SHP77 treated with DMSO at 0.1 percent for 48 hours (cell line): ENCODE measurements around the gene GSTM1.
A peak's percentile ranks its signal among the peaks of the same experiment; 100 is the strongest.

Experiments
- DNase-seq: peaks from one replicate; lab custom pipeline; 2025; lab: John Stamatoyannopoulos, UW

The GSTM1 gene

DNA sequence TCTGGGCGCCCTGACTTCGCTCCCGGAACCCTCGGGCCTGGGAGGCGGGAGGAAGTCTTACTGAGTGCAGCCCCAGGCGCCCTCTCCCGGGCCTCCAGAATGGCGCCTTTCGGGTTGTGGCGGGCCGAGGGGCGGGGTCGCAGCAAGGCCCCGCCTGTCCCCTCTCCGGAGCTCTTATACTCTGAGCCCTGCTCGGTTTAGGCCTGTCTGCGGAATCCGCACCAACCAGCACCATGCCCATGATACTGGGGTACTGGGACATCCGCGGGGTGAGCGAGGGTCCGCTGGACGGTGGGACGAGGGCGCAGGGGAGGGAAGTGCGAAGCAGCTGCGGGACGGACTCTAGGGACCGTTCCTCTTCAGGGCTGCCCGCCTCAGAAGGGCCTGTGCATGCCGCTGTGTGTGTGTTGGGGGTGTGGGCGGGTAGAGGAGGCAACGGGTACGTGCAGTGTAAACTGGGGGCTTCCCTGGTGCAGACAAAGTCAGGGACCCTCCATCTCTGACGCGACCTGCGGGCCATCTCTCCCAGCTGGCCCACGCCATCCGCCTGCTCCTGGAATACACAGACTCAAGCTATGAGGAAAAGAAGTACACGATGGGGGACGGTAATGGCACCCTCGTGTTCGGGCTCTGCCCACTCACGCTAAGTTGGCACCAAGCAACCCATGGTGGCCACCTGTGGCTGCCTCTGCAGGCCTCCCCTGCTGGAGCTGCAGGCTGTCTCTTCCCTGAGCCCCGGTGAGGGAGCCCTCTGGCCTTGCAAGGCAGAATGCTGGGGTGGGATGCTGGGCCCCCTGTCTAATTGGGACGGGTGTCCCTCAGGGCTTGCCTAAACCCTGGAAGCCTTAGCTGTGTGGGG is at the start of gene GSTM1:
Gene GSTM1 (plus strand): TSS at position 177 of the 859 bp plus-strand sequence. CDS start 57 bp downstream, at position 234.
- DNase-seq = no peak

- no peak for DNase-seq
Measured at GRCh38 chr1:109639063-109639840, 48.4 kb upstream of the GSTM1 start.

- no peak for DNase-seq
Measured at GRCh38 chr1:109639841-109640184, 47.8 kb upstream of the GSTM1 start.

DNA sequence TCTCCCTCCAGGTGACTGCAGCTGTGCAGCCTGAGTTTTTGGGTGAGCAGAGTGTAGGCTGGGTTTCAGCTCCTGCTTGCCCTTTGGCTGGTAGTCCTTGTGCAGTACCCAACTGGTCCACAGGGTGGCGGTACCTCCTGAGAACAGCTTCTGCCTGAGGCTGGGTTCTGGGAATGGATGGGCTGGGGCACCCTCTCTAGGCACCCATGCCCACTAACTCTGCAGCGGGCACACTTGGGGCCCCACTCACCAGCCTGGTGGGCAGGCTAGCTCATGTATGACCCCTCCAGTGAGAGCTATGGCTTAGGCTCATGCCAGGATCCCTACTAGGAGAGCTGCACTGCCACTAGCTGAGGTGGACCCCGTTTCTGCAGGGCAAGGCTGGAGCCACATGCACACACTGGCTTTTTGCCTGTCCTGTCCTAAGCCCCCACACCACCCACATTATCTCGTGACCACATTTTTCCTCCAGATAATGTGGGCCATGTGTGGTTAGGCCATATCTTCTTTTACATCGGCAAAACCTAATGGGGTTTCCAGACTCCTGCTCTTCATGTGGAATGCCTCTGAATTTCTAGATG is 47.2 kb upstream of the GSTM1 start:
- DNase-seq = peak; percentile 20

- no peak for DNase-seq
Measured at GRCh38 chr1:109641078-109641740, 46.4 kb upstream of the GSTM1 start.

DNA sequence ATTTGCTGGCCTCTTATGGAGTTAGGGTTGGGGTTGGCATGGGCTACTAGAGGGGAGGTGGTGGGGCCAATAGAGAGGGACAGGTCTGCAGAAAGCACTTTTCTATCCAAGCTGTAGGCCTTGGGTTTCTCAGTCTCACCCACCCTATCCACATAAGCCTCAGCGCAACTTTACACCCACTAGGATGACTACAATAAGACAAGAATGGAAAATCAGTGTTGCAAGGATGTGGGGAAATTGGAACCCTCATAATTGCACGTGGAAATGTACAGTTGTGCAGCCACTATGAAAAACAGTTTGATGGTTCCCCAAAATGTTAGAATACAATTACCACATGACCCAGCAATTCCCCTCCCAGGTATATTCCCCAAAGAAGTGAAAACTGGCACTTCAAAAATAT is 45.8 kb upstream of the GSTM1 start:
- DNase-seq = no peak

- no peak for DNase-seq
Measured at GRCh38 chr1:109642626-109643025, 45.0 kb upstream of the GSTM1 start.

DNA sequence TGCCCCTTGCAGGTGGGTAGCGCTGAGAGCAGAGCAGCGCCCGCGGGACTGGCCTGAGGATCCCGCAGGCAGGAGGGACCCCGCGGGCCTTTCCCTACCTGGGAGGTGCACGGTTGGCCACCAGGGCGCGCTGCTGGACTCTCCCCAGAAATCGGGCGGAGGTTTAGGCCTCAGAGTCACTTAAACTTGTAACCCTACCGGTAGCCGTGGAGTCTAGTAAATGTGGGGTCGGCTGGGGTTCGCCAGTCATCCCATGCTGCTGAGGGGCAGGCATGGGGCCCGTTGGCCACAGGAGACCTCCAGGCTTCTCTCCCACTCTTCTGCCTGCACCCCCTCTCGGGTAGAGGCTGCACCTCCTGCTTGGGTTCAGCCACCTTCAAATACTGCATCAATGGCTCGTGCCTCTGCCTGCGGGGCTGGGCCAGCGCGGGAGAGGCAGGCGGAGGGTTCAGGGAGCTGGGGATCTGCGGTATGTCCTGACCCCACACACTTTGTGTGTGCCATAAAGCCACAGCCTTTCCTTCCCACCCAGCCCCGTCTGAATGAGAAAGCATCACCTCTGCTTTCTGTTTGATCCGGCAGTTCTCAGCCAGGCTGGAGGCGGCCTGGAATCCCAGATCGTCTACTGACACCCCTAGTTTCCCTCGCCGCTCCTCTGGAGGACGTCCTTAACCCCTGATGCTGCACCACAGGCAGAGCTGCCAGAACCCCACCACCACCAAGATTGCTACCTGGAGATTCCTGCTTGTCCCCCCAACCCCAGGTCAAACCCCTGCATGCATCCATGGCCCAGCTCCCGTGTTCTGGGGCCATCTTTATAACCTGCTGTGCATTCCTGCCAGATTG is 44.0 kb upstream of the GSTM1 start:
- peak; percentile 20 for DNase-seq

DNA sequence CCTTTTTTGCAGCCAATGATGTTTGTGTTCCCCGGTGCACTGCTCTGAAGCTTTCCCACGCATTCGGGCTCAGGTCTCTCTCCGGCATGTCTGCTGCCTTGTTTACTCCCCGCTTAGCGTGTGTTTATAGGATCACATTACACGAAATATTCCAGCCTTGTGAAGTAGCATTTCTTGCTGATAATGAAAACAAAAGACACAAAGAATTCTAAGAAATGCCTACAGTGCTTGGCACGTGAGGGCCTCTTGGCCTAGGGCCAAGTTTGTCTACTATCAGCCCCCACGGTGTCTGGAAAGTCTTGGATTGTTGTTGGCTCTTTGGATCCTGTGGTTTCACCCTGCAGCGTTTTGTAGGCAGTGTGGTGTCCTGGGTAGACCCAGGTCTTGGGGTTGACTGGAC is 42.9 kb upstream of the GSTM1 start:
- no peak for DNase-seq

DNA sequence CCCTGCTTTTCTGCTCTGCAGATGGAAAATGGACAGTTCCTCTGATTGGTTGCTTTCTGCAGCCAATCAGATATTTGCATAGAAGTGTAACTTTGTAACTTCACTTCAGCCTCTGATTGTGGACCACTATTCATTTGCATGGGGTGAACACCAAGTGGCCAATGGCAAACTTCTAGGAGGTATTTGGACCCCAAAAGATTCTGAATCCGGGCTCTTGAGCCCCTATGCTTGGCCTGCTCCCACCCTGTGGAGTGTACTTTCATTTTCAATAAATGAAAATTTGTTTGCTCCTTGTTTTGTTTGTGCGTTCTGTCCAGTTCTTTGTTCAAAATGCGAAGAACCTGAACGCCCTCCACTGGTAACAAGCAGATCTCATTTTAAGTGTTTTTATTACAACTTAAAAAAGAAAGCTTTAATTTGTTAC is 38.1 kb upstream of the GSTM1 start:
- DNase-seq = no peak

DNA sequence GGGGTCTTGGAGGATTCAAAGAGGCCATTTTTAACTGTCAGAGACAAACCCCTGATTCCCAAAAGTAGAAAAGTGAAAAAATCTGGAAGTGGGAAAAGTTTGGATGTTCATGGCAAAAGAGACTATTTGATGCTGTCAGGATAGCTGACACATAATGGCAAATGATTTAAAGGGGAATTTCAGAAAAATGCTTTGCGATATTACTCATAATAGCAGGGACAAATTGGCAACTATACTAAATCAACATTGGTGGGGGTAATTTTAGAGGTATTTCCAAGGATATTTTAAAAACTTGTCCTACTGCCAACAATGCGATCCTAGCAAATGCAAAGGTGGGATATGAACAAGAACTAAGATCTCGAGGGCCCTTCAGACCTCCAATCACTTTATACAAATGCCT is 37.0 kb upstream of the GSTM1 start:
- DNase-seq = no peak

DNA sequence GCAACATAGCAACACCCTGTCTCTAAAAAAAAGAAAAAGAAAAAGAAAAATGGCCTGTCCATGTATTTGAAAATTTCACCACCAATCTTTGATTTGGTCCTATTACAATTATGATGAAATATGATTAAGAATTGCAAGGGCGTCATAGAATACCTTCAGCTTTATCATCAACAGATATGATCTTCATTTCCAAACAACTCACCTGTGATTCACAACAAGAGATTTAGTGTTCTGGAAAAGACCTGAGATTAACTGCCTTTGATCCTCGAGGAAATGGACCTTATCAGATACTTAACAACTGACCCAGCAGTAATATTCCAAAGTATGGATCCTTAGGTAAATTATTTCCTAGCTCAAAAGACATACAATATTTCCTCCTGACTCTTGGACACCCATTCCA is 35.2 kb upstream of the GSTM1 start:
- no peak for DNase-seq

GRCh38 chr1:109653306-109653705 is 34.3 kb upstream of the GSTM1 start:
- no peak for DNase-seq

DNA sequence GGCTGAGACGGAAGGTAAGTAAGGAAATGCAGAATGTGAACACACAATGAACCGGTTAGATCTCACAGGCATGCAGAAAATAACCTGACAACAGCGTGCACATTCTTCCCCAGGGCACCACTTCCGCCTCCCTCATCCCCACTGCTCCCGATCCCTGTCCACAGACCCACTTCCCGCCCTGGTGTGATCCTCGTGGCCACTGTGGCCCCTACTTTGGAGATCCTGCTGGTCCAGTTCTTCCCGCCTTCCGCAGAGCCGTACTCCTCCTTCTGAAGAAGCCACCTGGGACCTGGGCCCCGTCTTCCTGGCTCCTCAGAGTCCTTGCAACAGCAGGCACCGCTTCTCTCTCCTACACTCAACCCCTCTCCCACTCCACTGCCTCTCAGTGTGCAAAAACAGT is 33.1 kb upstream of the GSTM1 start:
- no peak for DNase-seq

- peak; percentile 46 for DNase-seq
Measured at GRCh38 chr1:109655615-109656519, 31.8 kb upstream of the GSTM1 start, which contains the start of gene GSTM4. Gene GSTM4, plus strand, starts transcription at chr1:109656099. Its CDS starts 291 bp downstream, at chr1:109656390.

GRCh38 chr1:109657395-109657794 is 30.2 kb upstream of the GSTM1 start:
- no peak for DNase-seq

DNA sequence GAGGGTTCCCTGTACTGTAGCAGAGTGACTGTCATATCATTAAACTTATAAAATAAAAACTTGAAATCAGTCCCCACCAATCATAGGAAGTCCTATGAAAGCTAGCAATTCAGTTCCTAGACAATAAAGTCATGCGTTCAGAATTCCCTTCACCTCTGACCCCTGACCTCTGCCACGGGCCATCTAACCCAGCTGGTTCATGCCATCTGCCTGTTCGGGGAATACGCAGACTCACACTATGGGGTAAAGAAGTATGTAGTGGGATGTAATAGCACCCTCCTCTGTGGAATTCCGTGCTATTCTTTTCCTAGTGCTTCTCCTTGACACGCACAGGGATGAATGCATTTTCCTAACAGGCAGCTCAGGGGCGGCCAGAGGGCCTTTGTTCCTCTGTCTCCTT is 29.6 kb upstream of the GSTM1 start:
- DNase-seq = no peak

GRCh38 chr1:109658533-109659042 is 29.0 kb upstream of the GSTM1 start:
- no peak for DNase-seq

GRCh38 chr1:109659145-109659544 is 28.5 kb upstream of the GSTM1 start:
- no peak for DNase-seq
